Epidermal melanocyte (primary cell): Measurements from ENCODE around the gene MAP2.

Source experiments
- DNase-seq: peaks from one replicate; pipeline ENCODE4 v3.0.0; 2011; ENCODE audit warnings: low spot score; ENCODE audit not compliant: insufficient read length

MAP2 gene

GRCh38 chr2:209532321-209532720 is 108.5 kb downstream of the MAP2 start:
- no peak for DNase-seq

GRCh38 chr2:209533391-209533790 is 109.5 kb downstream of the MAP2 start:
- DNase-seq: no peak

- DNase-seq: no peak
Observed at GRCh38 chr2:209534228-209534627, 110.4 kb downstream of the MAP2 start.

- DNase-seq: no peak
Observed at GRCh38 chr2:209536363-209536762, 112.5 kb downstream of the MAP2 start.

GRCh38 chr2:209547726-209548125 is 123.9 kb downstream of the MAP2 start:
- peak; percentile 20 for DNase-seq

- no peak for DNase-seq
Observed at GRCh38 chr2:209549589-209549988, 125.7 kb downstream of the MAP2 start.

GRCh38 chr2:209553913-209554312 is 130.1 kb downstream of the MAP2 start:
- no peak for DNase-seq

- peak; percentile 41 for DNase-seq
Observed at GRCh38 chr2:209556354-209556961, 132.6 kb downstream of the MAP2 start.

- no peak for DNase-seq
Observed at GRCh38 chr2:209560911-209561310, 137.1 kb downstream of the MAP2 start.

GRCh38 chr2:209563453-209563852 is 139.6 kb downstream of the MAP2 start:
- DNase-seq: no peak

GRCh38 chr2:209564816-209565215 is 141.0 kb downstream of the MAP2 start:
- DNase-seq: no peak

- DNase-seq: no peak
Observed at GRCh38 chr2:209565896-209566582, 142.2 kb downstream of the MAP2 start.

- no peak for DNase-seq
Observed at GRCh38 chr2:209570194-209570593, 146.3 kb downstream of the MAP2 start.

- DNase-seq: no peak
Observed at GRCh38 chr2:209574515-209574914, 150.7 kb downstream of the MAP2 start.

- DNase-seq: no peak
Observed at GRCh38 chr2:209577376-209578357, 153.8 kb downstream of the MAP2 start.

GRCh38 chr2:209578394-209579001 is 154.7 kb downstream of the MAP2 start:
- DNase-seq: no peak

- no peak for DNase-seq
Observed at GRCh38 chr2:209579230-209579749, 155.4 kb downstream of the MAP2 start.

- DNase-seq: no peak
Observed at GRCh38 chr2:209581040-209581439, 157.2 kb downstream of the MAP2 start.

GRCh38 chr2:209582281-209582680 is 158.4 kb downstream of the MAP2 start:
- DNase-seq: no peak

GRCh38 chr2:209584472-209584871 is 160.6 kb downstream of the MAP2 start:
- DNase-seq: no peak

GRCh38 chr2:209584915-209585314 is 161.1 kb downstream of the MAP2 start:
- no peak for DNase-seq
